Ovary (tissue), 3 donors: ENCODE measurements around the gene JCHAIN.

Experiments used
- CTCF ChIP-seq, 3 donors: fragments of 450-650 bp in 2 of 3; fragments of 200-600 bp in 1 of 3; IDR thresholded peaks; one replicate each; pipeline versions ENCODE4 v1.5.1 to v1.8.0; 2016 to 2022; ENCODE audit warnings: antibody characterized with exemption in 3 of 3, mild to moderate bottlenecking in 1 of 3
- POLR2A ChIP-seq: fragments of 450-650 bp; IDR thresholded peaks from one replicate; pipeline ENCODE4 v1.6.1; 2017; ENCODE audit warnings: antibody characterized with exemption, mild to moderate bottlenecking, moderate library complexity
- donor health status: DM: no; HTN: no; CAD: no.

GRCh38 chr4:70687392-70687791 is 21.1 kb upstream of the JCHAIN start:
- no peak for TF ChIP-seq POLR2A
- TF ChIP-seq CTCF (IDR thresholded peaks at IDR 0.05): no peak
